GM21619 (cell line): ENCODE measurements around the gene RRAS.

ENCODE experiments used
- ATAC-seq: cut with Tn5 transposase; IDR thresholded peaks from one replicate; pipeline ENCODE4 v1.9.1; 2021; ENCODE audit not compliant: unreplicated experiment

RRAS gene

GRCh38 chr19:49677231-49677900, 37.4 kb upstream of the RRAS start, which contains the start of gene PRMT1:
TSS of gene PRMT1 (plus strand) at chr19:49677271. CDS start at chr19:49677281, 10 bp downstream.
- ATAC-seq = no peak

- ATAC-seq = no peak
These were observed 36.9 kb upstream of the RRAS start for GRCh38 chr19:49676784-49677230.

GRCh38 chr19:49676136-49676783, 36.3 kb upstream of the RRAS start:
- peak; percentile 53 for ATAC-seq

- no peak for ATAC-seq
These were observed 32.4 kb upstream of the RRAS start for GRCh38 chr19:49672131-49672919.

GRCh38 chr19:49669516-49669915, 29.6 kb upstream of the RRAS start:
- ATAC-seq = no peak

- ATAC-seq = no peak
These were observed 27.5 kb upstream of the RRAS start for GRCh38 chr19:49667473-49667872.

- ATAC-seq = no peak
These were observed 26.1 kb upstream of the RRAS start for GRCh38 chr19:49666120-49666444.

GRCh38 chr19:49665351-49666119, 25.6 kb upstream of the RRAS start, which contains the start of the genes BCL2L12 and IRF3:
TSS of gene BCL2L12 (plus strand) at chr19:49665933. CDS start at chr19:49666693, 760 bp downstream.
TSS of gene IRF3 (minus strand) at chr19:49665857. CDS start at chr19:49664838, 1,019 bp downstream.
- ATAC-seq = peak; percentile 81

GRCh38 chr19:49665036-49665350, 25.1 kb upstream of the RRAS start:
- no peak for ATAC-seq

GRCh38 chr19:49664171-49665035, 24.5 kb upstream of the RRAS start:
- peak; percentile 37 for ATAC-seq

GRCh38 chr19:49663224-49663623, 23.3 kb upstream of the RRAS start:
- ATAC-seq = no peak

- no peak for ATAC-seq
These were observed 22.1 kb upstream of the RRAS start for GRCh38 chr19:49662011-49662410.

- ATAC-seq = no peak
These were observed 20.5 kb upstream of the RRAS start for GRCh38 chr19:49660338-49660961.

GRCh38 chr19:49658566-49659442, 18.9 kb upstream of the RRAS start:
- no peak for ATAC-seq

- no peak for ATAC-seq
These were observed 18.2 kb upstream of the RRAS start for GRCh38 chr19:49658139-49658517.

- ATAC-seq = no peak
These were observed 17.7 kb upstream of the RRAS start for GRCh38 chr19:49657493-49658138.

GRCh38 chr19:49656456-49657109, 16.6 kb upstream of the RRAS start:
- ATAC-seq = no peak
